Measurements from ENCODE around the gene CLRN2. TPM values are rescaled to one million over a fixed set of nuclear protein-coding genes. Genes with fewer than 3 reads are reported as not detected.

CLRN2 gene
- total RNA-seq, 1 experiment from 2014 or later: not detected

GRCh38 chr4:17492876-17493275 is 22.1 kb upstream of the CLRN2 start:
- DNase-seq (ENCODE audit: low spot score) (no peak), ATAC-seq (no peak)
- POLR2A ChIA-PET: interaction anchor here (0.5 kb wide), 1 partner anchor 231 kb away, joined by 4 read pairs; no protein-coding TSS in a partner anchor
- CTCF ChIA-PET: interaction anchor here (1.1 kb wide), 1 partner anchor 21 kb away, joined by 3 read pairs; no protein-coding TSS in a partner anchor
- Mint-ChIP-seq H3K27ac (no peak overlapping the region), H3K9me3 (no peaks in the 10 kb centered on the region), H3K4me1 (peaks cover 16% of the 10 kb centered on the region), H3K36me3 (peaks cover 25% of the 10 kb centered on the region), H3K27me3 (ENCODE audit: low read depth) (no peaks in the 10 kb centered on the region), H3K4me3 (no peak overlapping the region)
- TF ChIP-seq ZNF532 (CRISPR knock-in tag; IDR thresholded peaks at IDR 0.05; ENCODE audit: borderline replicate concordance) (no peak), CDX4 (CRISPR knock-in tag; IDR thresholded peaks at IDR 0.05; ENCODE audit: borderline replicate concordance) (no peak), ZNF396 (CRISPR knock-in tag; IDR thresholded peaks at IDR 0.05; ENCODE audit: borderline replicate concordance) (no peak), ZNF138 (CRISPR knock-in tag; conservative IDR thresholded peaks at IDR 0.05) (no peak), ZNF423 (CRISPR knock-in tag; IDR thresholded peaks at IDR 0.05) (no peak), ZNF219 (CRISPR knock-in tag; IDR thresholded peaks at IDR 0.05; ENCODE audit: borderline replicate concordance) (no peak), CREM (CRISPR knock-in tag; IDR thresholded peaks at IDR 0.05) (no peak), EMX1 (CRISPR knock-in tag; IDR thresholded peaks at IDR 0.05) (no peak), TCF7 (CRISPR knock-in tag; IDR thresholded peaks at IDR 0.05; ENCODE audit: low read depth) (no peak), GABPB1 (CRISPR knock-in tag; IDR thresholded peaks at IDR 0.05) (no peak)
- TF ChIP-seq, protein P1, sequence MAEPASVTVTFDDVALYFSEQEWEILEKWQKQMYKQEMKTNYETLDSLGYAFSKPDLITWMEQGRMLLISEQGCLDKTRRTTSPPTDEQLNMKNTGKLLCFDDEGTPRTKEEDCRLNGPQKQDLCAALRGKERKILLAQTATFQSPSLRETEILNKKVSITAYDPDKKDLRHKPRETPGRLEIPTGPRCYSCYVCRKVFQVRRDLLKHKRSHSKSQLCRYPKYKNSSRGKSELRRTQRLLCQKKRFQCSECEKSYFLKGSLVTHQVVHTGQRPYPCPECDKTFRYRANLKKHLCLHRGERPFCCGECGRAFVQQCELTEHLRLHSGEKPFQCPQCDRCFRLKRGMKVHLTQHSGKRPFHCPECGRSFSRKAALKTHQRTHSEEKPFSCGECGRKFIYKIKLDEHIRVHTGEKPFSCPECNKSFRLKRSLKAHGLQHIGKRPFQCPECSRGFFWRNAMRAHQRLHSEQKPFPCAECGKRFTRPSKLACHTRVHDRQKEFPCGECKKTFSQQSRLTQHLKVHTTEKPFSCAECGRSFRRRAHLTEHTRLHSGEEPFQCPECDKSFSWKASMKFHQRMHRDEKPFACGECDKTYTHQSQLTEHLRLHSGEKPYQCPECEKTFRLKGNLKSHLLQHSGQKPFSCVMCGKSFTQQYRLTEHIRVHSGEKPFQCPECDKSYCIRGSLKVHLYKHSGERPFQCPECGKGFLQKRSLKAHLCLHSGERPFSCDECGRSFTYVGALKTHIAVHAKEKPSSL (CRISPR knock-in tag; conservative IDR thresholded peaks at IDR 0.05): no peak
- TF ChIP-seq, protein P2, sequence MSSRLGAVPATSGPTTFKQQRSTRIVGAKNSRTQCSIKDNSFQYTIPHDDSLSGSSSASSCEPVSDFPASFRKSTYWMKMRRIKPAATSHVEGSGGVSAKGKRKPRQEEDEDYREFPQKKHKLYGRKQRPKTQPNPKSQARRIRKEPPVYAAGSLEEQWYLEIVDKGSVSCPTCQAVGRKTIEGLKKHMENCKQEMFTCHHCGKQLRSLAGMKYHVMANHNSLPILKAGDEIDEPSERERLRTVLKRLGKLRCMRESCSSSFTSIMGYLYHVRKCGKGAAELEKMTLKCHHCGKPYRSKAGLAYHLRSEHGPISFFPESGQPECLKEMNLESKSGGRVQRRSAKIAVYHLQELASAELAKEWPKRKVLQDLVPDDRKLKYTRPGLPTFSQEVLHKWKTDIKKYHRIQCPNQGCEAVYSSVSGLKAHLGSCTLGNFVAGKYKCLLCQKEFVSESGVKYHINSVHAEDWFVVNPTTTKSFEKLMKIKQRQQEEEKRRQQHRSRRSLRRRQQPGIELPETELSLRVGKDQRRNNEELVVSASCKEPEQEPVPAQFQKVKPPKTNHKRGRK (CRISPR knock-in tag; IDR thresholded peaks at IDR 0.05; ENCODE audit: borderline replicate concordance): no peak
- TF ChIP-seq, protein P3, sequence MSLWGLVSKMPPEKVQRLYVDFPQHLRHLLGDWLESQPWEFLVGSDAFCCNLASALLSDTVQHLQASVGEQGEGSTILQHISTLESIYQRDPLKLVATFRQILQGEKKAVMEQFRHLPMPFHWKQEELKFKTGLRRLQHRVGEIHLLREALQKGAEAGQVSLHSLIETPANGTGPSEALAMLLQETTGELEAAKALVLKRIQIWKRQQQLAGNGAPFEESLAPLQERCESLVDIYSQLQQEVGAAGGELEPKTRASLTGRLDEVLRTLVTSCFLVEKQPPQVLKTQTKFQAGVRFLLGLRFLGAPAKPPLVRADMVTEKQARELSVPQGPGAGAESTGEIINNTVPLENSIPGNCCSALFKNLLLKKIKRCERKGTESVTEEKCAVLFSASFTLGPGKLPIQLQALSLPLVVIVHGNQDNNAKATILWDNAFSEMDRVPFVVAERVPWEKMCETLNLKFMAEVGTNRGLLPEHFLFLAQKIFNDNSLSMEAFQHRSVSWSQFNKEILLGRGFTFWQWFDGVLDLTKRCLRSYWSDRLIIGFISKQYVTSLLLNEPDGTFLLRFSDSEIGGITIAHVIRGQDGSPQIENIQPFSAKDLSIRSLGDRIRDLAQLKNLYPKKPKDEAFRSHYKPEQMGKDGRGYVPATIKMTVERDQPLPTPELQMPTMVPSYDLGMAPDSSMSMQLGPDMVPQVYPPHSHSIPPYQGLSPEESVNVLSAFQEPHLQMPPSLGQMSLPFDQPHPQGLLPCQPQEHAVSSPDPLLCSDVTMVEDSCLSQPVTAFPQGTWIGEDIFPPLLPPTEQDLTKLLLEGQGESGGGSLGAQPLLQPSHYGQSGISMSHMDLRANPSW (CRISPR knock-in tag; conservative IDR thresholded peaks at IDR 0.05; ENCODE audit: low read depth): no peak

DNA sequence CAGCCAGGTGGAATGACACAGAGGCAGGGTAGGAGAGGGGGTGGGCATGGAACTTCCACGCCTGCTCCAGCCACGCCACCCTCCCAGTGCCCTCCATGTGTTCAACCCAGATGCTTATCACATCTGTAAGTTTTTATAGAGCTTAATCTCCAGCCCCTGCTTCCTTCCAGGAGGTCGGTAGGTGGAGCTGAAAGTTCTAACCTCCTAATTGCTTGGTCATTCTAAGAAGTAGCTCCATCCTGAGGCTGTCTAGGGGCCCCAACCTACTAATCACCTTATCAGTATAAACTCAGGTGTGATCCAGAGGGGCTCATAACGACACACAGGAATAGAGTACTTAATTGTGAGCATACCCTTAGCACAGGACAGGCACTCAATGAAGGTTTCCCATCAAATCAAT is 21.3 kb upstream of the CLRN2 start:
- CTCF ChIA-PET: interaction anchor here (1.1 kb wide), 1 partner anchor 22 kb away, joined by 3 read pairs; no protein-coding TSS in a partner anchor
- Mint-ChIP-seq H3K4me1 (peaks cover 16% of the 10 kb centered on the region), H3K9me3 (no peaks in the 10 kb centered on the region), H3K36me3 (peaks cover 24% of the 10 kb centered on the region), H3K27ac (no peak overlapping the region), H3K27me3 (ENCODE audit: low read depth) (no peaks in the 10 kb centered on the region), H3K4me3 (no peak overlapping the region)
- TF ChIP-seq CREM (CRISPR knock-in tag; IDR thresholded peaks at IDR 0.05): no peak
- no peak for TF ChIP-seq SOX15 (CRISPR knock-in tag; IDR thresholded peaks at IDR 0.05)
- no peak for TF ChIP-seq MXD4 (CRISPR knock-in tag; IDR thresholded peaks at IDR 0.05; ENCODE audit: borderline replicate concordance)
- POLR2A ChIA-PET: no interaction called here
- DNase-seq (ENCODE audit: low spot score): no peak
- ATAC-seq: no peak
